NCI-H82 treated with DMSO at 0.1 percent for 48 hours (cell line): ENCODE measurements around the gene FGD6.
"Not testable (repeated sequence)": the region's sequence is repeated elsewhere in the genome, so short reads cannot be mapped to it uniquely, and the experiment has no call there.

Experiments used
- DNase-seq: peaks from one replicate; lab custom pipeline; 2025; ENCODE audit not compliant: unreplicated experiment; lab: John Stamatoyannopoulos, UW

The FGD6 gene

GRCh38 chr12:95217377-95218149, at the start of gene FGD6, which contains the start of gene VEZT:
FGD6 (minus strand) TSS chr12:95217467; CDS start chr12:95217240, 227 bp downstream.
VEZT (plus strand) TSS chr12:95217807; CDS start chr12:95217851, 44 bp downstream.
- DNase-seq, result peak; percentile 96

- no peak for DNase-seq
These were observed 49.0 kb upstream of the FGD6 start for GRCh38 chr12:95266254-95266653.

DNA sequence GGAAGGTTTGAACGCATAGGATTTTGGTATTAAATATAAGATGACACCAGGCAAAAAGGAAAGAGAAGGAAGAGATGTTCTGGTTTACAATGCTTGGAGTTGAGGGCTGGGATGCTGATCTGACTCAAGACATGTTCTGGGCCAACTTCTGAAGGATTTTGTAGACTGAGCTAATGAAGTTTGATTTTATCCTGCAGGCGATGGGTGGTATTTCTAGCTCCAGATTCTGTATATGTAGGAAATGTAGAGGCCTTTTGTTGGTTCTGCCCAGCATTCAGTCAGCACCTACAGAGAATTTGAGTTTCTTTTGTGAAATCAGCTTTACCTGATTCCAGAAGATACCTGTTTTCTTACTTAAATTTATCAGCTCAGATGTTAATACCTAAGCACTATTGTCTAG, 48.5 kb upstream of the FGD6 start:
- no peak for DNase-seq

- DNase-seq, result no peak
These were observed 45.5 kb upstream of the FGD6 start for GRCh38 chr12:95262808-95263207.

DNA sequence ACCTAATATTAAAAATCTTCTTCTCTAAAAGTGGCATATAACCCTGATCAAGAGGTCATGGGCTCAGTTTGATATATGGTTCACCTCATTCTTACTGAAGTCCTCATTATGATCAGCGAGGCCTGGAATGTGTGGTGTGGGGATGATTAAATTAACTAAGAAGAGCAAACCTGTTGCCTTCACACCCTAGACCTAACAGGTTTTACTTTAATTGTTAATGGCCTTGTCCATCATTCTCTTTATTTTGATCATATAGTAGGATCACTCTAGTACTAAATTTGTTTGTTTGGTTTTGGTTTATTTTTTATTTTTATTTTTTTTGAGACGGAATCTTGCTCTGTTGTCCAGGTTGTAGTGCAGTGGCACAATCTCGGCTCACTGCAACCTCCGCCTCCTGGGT, 43.8 kb upstream of the FGD6 start:
- no peak for DNase-seq

DNA sequence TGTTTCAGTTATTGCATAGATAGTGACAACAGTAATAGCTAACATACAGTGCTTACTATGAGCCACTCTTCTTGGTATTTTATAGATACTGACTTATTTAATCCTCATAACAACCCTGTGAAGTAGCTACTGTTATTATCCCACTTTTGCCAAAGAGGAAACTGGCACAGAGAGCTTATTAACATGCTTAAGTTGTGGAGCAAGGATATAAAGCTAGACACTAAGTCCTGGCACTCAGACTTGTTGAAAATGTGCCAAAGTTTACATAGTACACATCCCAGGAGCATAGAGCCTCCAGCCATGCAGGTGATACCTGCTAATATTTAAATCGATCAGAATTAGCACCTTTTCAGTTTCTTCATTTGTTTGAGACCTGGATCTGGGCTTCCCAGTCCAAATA, 42.1 kb upstream of the FGD6 start:
- DNase-seq, result no peak

GRCh38 chr12:95258803-95259202, 41.5 kb upstream of the FGD6 start:
- no peak for DNase-seq

- DNase-seq, result no peak
These were observed 40.9 kb upstream of the FGD6 start for GRCh38 chr12:95258151-95258550.

- DNase-seq, result no peak
These were observed 40.3 kb upstream of the FGD6 start for GRCh38 chr12:95257541-95257940.

DNA sequence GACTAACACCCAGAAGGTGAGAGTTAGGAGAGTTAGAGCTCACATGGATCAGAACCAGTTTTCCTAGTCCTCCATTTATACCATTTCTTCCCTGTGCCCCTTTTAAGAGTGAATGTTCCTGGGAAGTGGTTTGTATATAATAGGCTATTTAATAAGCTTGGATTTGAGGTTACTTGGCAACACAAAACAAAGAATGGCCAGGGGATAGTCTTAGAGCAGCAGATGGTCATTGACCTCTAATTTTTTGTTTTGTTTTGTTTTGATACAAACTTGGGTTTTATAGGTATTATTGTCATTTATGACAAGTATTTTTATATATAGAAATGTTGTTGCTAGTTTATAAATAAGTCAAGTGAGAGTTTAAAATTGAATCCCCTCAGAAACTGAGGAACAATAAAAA, 36.1 kb upstream of the FGD6 start:
- no peak for DNase-seq

DNA sequence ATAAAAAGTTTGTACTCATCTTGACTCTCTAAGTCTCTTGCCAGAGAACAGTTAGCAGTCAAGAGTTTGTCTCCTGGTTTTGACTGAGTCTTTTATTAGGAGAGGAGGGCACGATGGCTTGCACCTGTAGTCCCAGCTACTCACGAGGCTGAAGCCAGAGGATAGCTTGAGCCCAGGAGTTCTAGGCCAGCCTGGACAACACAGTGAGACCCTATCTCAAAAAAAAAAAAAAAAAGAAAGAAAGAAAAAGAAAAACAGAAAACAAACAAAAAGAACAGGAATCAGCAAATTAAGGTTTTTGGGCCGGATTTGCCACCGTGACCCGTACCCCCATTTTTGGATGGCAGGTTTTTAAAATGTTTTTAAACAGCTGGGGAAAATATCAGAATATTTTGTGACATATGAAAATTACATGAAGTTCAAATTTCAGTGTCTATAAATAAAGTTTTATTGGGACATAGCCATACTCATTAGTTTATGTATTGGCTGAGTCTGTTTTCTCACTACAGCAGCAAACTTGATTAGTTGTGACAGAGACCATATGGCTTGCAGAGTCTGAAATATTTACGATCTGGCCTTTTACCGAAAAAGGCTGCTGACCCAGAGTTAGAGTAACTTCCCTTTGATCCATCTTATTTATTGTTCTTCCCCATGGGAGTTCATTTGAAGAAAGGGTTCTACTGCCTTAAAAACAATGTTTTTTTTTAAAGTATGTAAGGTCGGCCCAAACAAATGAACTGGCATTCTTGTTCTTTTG, 31.5 kb upstream of the FGD6 start:
- DNase-seq, result peak; percentile 25

DNA sequence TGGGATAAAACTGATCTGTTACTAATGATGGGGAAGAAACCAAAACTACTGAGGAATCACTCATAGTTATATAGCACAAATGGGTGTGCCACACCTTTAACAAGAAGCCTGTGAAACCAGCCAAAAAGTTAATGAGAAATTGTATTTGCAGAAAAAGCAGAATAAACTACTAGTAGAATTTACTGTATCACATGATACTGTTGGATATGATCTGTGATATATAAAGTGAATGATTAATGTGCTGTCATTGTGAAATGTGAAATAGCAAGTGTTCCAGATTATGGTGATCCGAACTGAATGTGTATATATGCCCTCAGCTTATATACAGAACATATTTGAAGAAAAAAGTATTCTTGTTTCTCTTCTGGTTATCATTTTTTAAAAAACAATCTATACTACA, 30.8 kb upstream of the FGD6 start:
- DNase-seq, result no peak

DNA sequence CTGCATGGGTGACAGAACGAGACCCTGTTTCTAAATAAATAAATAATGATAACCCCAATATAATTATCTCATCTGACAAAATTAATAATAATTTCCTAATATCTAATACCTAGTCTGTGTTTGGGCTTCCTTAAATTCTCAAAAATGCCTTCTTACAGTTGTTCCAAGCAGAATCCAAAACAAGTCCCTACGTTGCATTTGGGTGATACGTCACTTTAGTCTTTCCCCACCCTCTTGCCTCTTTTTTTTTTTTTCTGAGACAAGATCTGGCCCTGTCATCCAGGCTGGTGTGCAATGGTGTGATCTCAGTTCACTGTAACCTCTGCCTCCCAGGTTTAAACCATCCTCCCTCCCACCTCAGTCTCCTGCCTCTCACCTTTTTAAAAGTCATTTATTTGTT, 27.1 kb upstream of the FGD6 start:
- no peak for DNase-seq

GRCh38 chr12:95243497-95244183, 26.4 kb upstream of the FGD6 start:
- DNase-seq, result no peak

DNA sequence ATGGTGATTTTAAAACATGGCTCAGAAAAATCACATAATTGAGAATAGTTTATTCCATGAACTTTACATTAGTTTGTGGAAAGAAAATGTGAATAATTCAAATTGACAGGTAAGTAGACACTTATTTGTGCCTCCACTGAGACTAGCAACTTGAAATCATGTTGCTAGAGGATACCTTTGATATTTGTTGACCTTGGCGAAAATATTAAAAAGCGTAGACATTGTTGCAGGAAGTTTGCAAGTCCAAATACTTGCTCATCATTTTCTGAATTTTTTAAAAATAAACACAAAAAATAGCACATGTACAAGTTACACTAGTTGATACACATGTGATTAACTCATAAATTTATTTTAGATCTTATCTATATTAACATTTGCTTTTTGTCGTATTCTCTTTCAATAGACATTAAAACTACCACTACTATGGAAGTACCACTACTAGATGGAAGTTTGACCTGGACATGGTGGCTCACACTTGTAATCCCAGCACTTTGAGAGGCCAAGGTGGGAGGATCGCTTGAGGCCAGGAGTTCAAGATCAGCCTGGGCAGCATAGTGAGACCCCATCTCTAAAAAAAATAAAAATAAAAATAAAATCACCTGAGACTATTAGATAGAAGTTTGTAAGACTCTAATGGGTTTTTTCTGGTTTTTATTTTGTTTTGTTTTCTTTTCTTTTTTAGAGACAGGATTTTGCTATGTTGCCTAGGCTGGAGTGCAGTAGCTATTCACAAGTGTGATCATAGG, 24.7 kb upstream of the FGD6 start:
- no peak for DNase-seq

DNA sequence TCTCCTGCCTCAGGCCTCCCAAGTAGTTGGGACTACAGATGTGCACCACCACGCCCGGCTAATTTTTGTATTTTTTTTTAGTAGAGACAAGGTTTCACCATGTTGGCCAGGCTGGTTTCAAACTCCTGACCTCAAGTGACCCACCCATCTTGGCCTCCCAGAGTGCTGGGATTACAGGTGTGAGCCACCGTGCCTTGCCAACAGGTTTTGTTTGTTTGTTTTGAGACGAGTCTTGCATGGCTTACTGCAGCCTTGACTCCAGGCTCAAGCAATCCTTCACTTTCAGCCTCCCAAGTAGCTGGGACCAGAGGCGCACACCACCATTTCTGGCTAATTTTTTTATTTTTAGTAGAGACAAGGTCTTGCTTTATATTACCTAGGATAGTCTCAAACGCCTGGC, 23.9 kb upstream of the FGD6 start:
- DNase-seq, result not testable (repeated sequence)

- no peak for DNase-seq
These were observed 23.3 kb upstream of the FGD6 start for GRCh38 chr12:95240556-95240955.

DNA sequence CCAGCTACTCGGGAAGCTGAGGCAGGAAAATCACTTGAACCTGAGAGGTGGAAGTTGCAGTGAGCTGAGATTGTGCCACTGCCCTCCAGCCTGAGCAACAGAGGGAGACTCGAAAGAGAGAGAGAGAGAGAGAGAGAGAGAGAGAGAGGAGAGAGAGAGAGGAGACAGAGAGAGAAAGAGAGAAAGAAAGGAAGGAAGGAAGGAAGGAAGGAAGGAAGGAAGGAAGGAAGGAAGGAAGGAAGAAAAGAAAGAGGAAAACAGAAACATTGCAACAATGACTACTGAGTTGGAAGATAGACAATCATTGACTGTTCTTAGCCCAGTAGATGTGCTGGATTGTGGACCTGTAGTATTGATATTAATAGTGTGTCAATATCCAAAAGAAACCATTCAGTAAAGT, 22.6 kb upstream of the FGD6 start:
- not testable (repeated sequence) for DNase-seq

- DNase-seq, result no peak
These were observed 21.9 kb upstream of the FGD6 start for GRCh38 chr12:95239216-95239615.

DNA sequence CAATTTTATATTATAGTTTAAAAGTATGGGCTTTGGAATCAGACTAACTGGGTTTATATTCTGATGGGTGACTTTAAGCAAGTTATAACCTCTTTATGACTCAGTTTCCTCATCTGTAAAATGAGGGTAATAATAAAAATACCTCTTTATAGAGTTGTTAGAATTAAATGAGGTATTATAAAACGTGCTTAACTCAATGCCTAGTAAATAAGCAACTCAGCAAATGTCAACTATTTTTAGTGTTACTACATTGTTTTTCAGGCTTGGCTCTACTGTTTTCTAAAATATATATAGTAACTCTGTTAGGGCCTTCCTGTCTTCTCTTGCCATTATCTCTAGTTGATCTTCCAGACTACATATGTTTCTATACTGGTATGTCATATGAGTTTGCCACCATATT, 20.9 kb upstream of the FGD6 start:
- DNase-seq, result no peak

DNA sequence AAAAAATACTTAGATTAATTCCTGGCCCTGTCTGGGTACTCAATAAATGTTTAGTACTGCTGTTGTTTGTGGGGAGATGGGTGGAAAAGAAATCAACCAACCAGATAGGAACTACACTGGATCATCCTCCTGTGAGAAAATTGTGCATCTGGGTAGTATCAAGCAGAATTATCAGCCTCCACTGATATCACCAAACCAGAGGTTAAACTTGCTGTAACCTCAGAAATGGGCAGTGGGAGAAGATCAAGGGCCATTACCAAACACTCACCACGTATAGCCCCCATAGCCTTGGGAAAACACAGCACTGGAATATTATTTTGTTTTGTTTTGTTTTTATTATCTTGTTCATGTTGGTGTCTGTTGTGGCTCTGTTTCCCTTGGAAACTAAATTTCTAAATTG, 20.0 kb upstream of the FGD6 start:
- DNase-seq, result no peak
